IMR-90 (cell line): ENCODE data around the gene KRTAP3-1. TPM values are rescaled to one million over a fixed set of nuclear protein-coding genes. Genes with fewer than 3 reads are reported as not detected.
A peak's percentile ranks its signal among the peaks of the same experiment; 100 is the strongest.

ENCODE experiments used
- ATAC-seq: fragments of 200-7000 bp; cut with Tn5 transposase; 2 replicates; pipeline ENCODE4 v1.9.1; 2020; ENCODE audit warnings: low read depth, mild to moderate bottlenecking, moderate library complexity
- BruUV-seq: library from RNA; stranded (reverse); fragments of 400-500 nt; replicated peaks from 2 replicates; lab custom pipeline; 2021; lab: Mats Ljungman, UMichigan
- CTCF ChIA-PET: fragments of 300-600 bp; formaldehyde crosslinking; extraction: SDS; loops from one replicate; lab custom pipeline; 2021; ENCODE audit warnings: antibody characterized with exemption; lab: Yijun Ruan, JAX
- POLR2A ChIA-PET: fragments of 300-600 bp; sonication (Branson Sonifier 250); formaldehyde crosslinking; loops from one replicate; lab custom pipeline; 2022; ENCODE audit warnings: antibody characterized with exemption; ENCODE audit not compliant: unreplicated experiment; lab: Charles Lee
- DNase-seq: peaks from one replicate; pipeline ENCODE4 v3.0.0; 2013
- H2AFZ ChIP-seq: replicated peaks from 2 replicates; pipeline ENCODE3; 2013; ENCODE audit warnings: low read length, mild to moderate bottlenecking; ENCODE audit not compliant: poor library complexity
- H2AK5ac ChIP-seq: 2 replicates; pipeline ENCODE4 v1.6.1; 2013; ENCODE audit warnings: low read depth, low read length, inconsistent platforms
- H2AK9ac ChIP-seq: replicated peaks from 2 replicates; pipeline ENCODE3; 2013; ENCODE audit warnings: mild to moderate bottlenecking, low read depth, low read length, moderate library complexity; ENCODE audit not compliant: poor library complexity
- H2BK120ac ChIP-seq: 2 replicates; pipeline ENCODE4 v1.6.1; 2013; ENCODE audit warnings: low read depth, low read length, inconsistent platforms
- H2BK15ac ChIP-seq: 3 replicates; pipeline ENCODE4 v1.6.1; 2013; ENCODE audit warnings: low read depth, low read length, inconsistent platforms
- H2BK20ac ChIP-seq: 2 replicates; pipeline ENCODE4 v1.6.1; 2013; ENCODE audit warnings: low read depth, mild to moderate bottlenecking, inconsistent platforms, low read length, moderate library complexity
- H2BK5ac ChIP-seq: 2 replicates; pipeline ENCODE4 v1.6.1; 2013; ENCODE audit warnings: mild to moderate bottlenecking, low read depth, low read length, inconsistent platforms; ENCODE audit not compliant: poor library complexity, severe bottlenecking
- H3K14ac ChIP-seq: replicated peaks from 2 replicates; pipeline ENCODE4 v1.6.1; 2013; ENCODE audit warnings: low read depth, low read length, inconsistent platforms
- H3K18ac ChIP-seq: 2 replicates; pipeline ENCODE4 v1.6.1; 2013; ENCODE audit warnings: low read depth, low read length, control low read depth
- H3K23ac ChIP-seq: 2 replicates; pipeline ENCODE4 v1.6.1; 2013; ENCODE audit warnings: low read depth, low read length, inconsistent platforms
- H3K27ac ChIP-seq: 2 replicates; pipeline ENCODE4 v1.5.1; 2013; ENCODE audit warnings: mild to moderate bottlenecking, control low read depth, low read length; ENCODE audit not compliant: insufficient read depth
- H3K27me3 ChIP-seq: 2 replicates; pipeline ENCODE4 v1.6.1; 2013; ENCODE audit warnings: low read length; ENCODE audit not compliant: control insufficient read depth, insufficient read depth
- H3K36me3 ChIP-seq: 2 replicates; pipeline ENCODE4 v1.6.1; 2013; ENCODE audit warnings: low read length, mixed read lengths; ENCODE audit not compliant: control insufficient read depth, insufficient read depth
- H3K4ac ChIP-seq: 2 replicates; pipeline ENCODE4 v1.6.1; 2013; ENCODE audit warnings: low read depth, low read length, inconsistent platforms
- H3K4me1 ChIP-seq: 2 replicates; pipeline ENCODE4 v1.6.1; 2013; ENCODE audit warnings: low read length, mixed read lengths; ENCODE audit not compliant: control insufficient read depth, insufficient read depth
- H3K4me2 ChIP-seq: 2 replicates; pipeline ENCODE4 v1.6.1; 2013; ENCODE audit warnings: low read depth, mild to moderate bottlenecking, control low read depth, low read length, moderate library complexity
- H3K4me3 ChIP-seq: 2 replicates; pipeline ENCODE4 v1.5.1; 2013; ENCODE audit warnings: low read depth, mild to moderate bottlenecking, control low read depth, low read length, moderate library complexity; ENCODE audit not compliant: insufficient read depth
- H3K56ac ChIP-seq: 2 replicates; pipeline ENCODE4 v1.6.1; 2013; ENCODE audit warnings: low read length, inconsistent platforms; ENCODE audit not compliant: insufficient read depth; ENCODE audit errors: extremely low read depth
- H3K79me1 ChIP-seq, 2 experiments: 2 replicates each; pipeline ENCODE4 v1.6.1; 2013; ENCODE audit warnings: low read length in 2 of 2, inconsistent platforms in 1 of 2, low read depth in 1 of 2
- H3K9ac ChIP-seq: 2 replicates; pipeline ENCODE4 v1.6.1; 2013; ENCODE audit warnings: low read depth, low read length, control low read depth
- H3K9me1 ChIP-seq: 2 replicates; pipeline ENCODE4 v1.6.1; 2013; ENCODE audit warnings: low read length, inconsistent platforms; ENCODE audit not compliant: insufficient read depth
- H3K9me3 ChIP-seq: 2 replicates; pipeline ENCODE4 v1.6.1; 2013; ENCODE audit warnings: low read length; ENCODE audit not compliant: control insufficient read depth, insufficient read depth
- H4K20me1 ChIP-seq: 2 replicates; pipeline ENCODE4 v1.6.1; 2013; ENCODE audit warnings: low read length, inconsistent platforms; ENCODE audit not compliant: insufficient read depth
- H4K5ac ChIP-seq: 2 replicates; pipeline ENCODE4 v1.6.1; 2013; ENCODE audit warnings: mild to moderate bottlenecking, low read depth, low read length, control low read depth
- H4K8ac ChIP-seq, 2 experiments: 2 replicates each; pipeline ENCODE4 v1.6.1; 2013; ENCODE audit warnings: low read depth in 2 of 2, low read length in 2 of 2, control low read depth in 1 of 2, inconsistent platforms in 1 of 2
- H4K91ac ChIP-seq: 2 replicates; pipeline ENCODE4 v1.6.1; 2013; ENCODE audit warnings: low read depth, low read length, inconsistent platforms; ENCODE audit not compliant: insufficient read depth
- BHLHE40 ChIP-seq: fragments of 150-350 bp; IDR thresholded peaks from 2 replicates; pipeline ENCODE4 v1.6.1; 2016; ENCODE audit warnings: mild to moderate bottlenecking, low read depth, low read length
- CEBPB ChIP-seq: IDR thresholded peaks from 2 replicates; pipeline ENCODE4 v1.6.1; 2012; ENCODE audit warnings: low read depth, low read length, improper control_type of control experiment
- ELK1 ChIP-seq: fragments of 150-350 bp; IDR thresholded peaks from 2 replicates; pipeline ENCODE4 v1.6.1; 2016; ENCODE audit warnings: low read depth, mild to moderate bottlenecking, low read length, moderate library complexity, borderline replicate concordance
- FOS ChIP-seq: fragments of 150-350 bp; IDR thresholded peaks from 2 replicates; pipeline ENCODE4 v1.6.1; 2016; ENCODE audit warnings: low read depth, low read length
- MAZ ChIP-seq: IDR thresholded peaks from 2 replicates; pipeline ENCODE4 v1.6.1; 2012; ENCODE audit warnings: low read depth, mild to moderate bottlenecking, low read length, improper control_type of control experiment, moderate library complexity, borderline replicate concordance
- NFE2L2 ChIP-seq: fragments of 150-350 bp; IDR thresholded peaks from 2 replicates; pipeline ENCODE4 v1.6.1; 2016; ENCODE audit warnings: low read depth, mild to moderate bottlenecking, low read length
- RAD21 ChIP-seq: IDR thresholded peaks from 2 replicates; pipeline ENCODE4 v1.6.1; 2012; ENCODE audit warnings: low read length, improper control_type of control experiment
- SMC3 ChIP-seq: fragments of 150-350 bp; IDR thresholded peaks from 2 replicates; pipeline ENCODE4 v1.6.1; 2016; ENCODE audit warnings: low read depth, mild to moderate bottlenecking, antibody characterized with exemption, low read length, moderate library complexity
- USF2 ChIP-seq: fragments of 150-350 bp; IDR thresholded peaks from 2 replicates; pipeline ENCODE4 v1.6.1; 2017; ENCODE audit warnings: mild to moderate bottlenecking, antibody characterized with exemption, low read length, low read depth
- WGBS, 2 experiments: methylation state at CpG; one replicate each; pipeline versions ENCODE4 v1.1.5 to v1.1.7; 2013; ENCODE audit warnings: missing lambda C conversion rate in 2 of 2; ENCODE audit not compliant: insufficient read length in 1 of 2; ENCODE audit errors: extremely low coverage in 2 of 2; 5-methylcytosine and 5-hydroxymethylcytosine counted together
- dilution Hi-C: fragments of 300-500 bp; cut with HindIII; formaldehyde crosslinking; loops from one replicate; pipeline ENCODE4 v1.14.3; 2018; ENCODE audit warnings: low sequenced_read_pairs; ENCODE audit not compliant: unreplicated experiment
- in situ Hi-C: fragments of 300-500 bp; cut with MboI; formaldehyde crosslinking; loops from 3 replicates; pipeline ENCODE4 v1.14.3; 2019; ENCODE audit warnings: low sequenced_read_pairs, inconsistent platforms, mixed read lengths
- intact Hi-C: fragments of 100-400 bp; cut with micrococcal nuclease; formaldehyde crosslinking; loops from 2 replicates; pipeline ENCODE4 v1.10.0; 2022
- polyA plus RNA-seq, 3 experiments: library from polyadenylated mRNA; depleted of rRNA; stranded (reverse); fragments of >200 nt; gene quantifications; 2 replicates each; pipeline ENCODE4 v1.2.3, GENCODE V29; 2012; ENCODE audit warnings: low replicate concordance in 1 of 3
- total RNA-seq: library from RNA; depleted of rRNA; stranded (reverse); fragments of >200 nt; gene quantifications from 2 replicates; pipeline ENCODE4 v1.2.3, GENCODE V29; 2012

KRTAP3-1 gene
- total and polyA plus RNA-seq, 2 of the 4 experiments (the other 2 are of a cell fraction), result not detected

- Histone ChIP-seq H2AFZ (no peak overlapping the region), H3K56ac (no peak overlapping the region), H3K23ac (no peak overlapping the region), H3K14ac (no peak overlapping the region; the same call in 1 of the 2 replicates), H3K4me3 (no peak overlapping the region), H3K9me3 (no peaks in the 10 kb centered on the region), H3K9me1 (peaks cover 2% of the 10 kb centered on the region; the same call in 1 of the 2 replicates), H3K9ac (no peak overlapping the region), H4K91ac (no peak overlapping the region), H2AK9ac (no peak overlapping the region), H2AK5ac (peak overlapping the region; percentile 72), H3K36me3 (no peaks in the 10 kb centered on the region), H2BK20ac (peak overlapping the region; percentile 38; the same call in 1 of the 2 replicates), H3K27me3 (no peaks in the 10 kb centered on the region), H3K18ac (peak overlapping the region; percentile 40; the same call in 1 of the 2 replicates), H2BK120ac (peak overlapping the region; percentile 95; the same call in 1 of the 2 replicates), H2BK5ac (peak overlapping the region; percentile 26), H4K20me1 (no peaks in the 10 kb centered on the region), H4K8ac (peak overlapping the region in 1 of 2 experiments; percentile 21; a peak in 1 of 4 replicates), H3K4me1 (peaks cover 16% of the 10 kb centered on the region), H4K5ac (no peak overlapping the region), H3K27ac (no peak overlapping the region), H3K79me1 (no peaks in the 10 kb centered on the region), H3K4ac (peak overlapping the region; percentile 34; the same call in 1 of the 2 replicates), H3K4me2 (no peak overlapping the region), H2BK15ac (peak overlapping the region; percentile 45; the same call in 1 of the 3 replicates)
- intact Hi-C loops (loop anchor here (5.0 kb wide), 1 partner anchor 100 kb away; no protein-coding TSS in a partner anchor), dilution Hi-C loops (no loop called here), in situ Hi-C loops (no loop called here)
- TF ChIP-seq SMC3, result no peak
- TF ChIP-seq MAZ, result no peak
- TF ChIP-seq CEBPB, result no peak
- TF ChIP-seq BHLHE40, result no peak
- TF ChIP-seq RAD21, result no peak
- TF ChIP-seq ELK1, result no peak
- no peak for TF ChIP-seq FOS
- TF ChIP-seq NFE2L2, result no peak
- no peak for TF ChIP-seq USF2
- no CpG with 5 or more reads among the region's 1 CpG for WGBS, 2 experiments
- no TSS peak for BruUV-seq
- ATAC-seq (no peak), DNase-seq (no peak)
- ChIA-PET POLR2A (interaction anchor here (0.6 kb wide), 1 partner anchor 410 kb away, joined by 12 read pairs; no protein-coding TSS in a partner anchor), CTCF (no interaction called here)
Observed at GRCh38 chr17:41057547-41057946, 48.6 kb upstream of the KRTAP3-1 start.
